Umbilical cord (tissue), 2 donors: ENCODE results near the gene RUNX3. TPM values are rescaled to one million over a fixed set of nuclear protein-coding genes. Genes with fewer than 3 reads are reported as not detected.
"Not testable (repeated sequence)": the region's sequence is repeated elsewhere in the genome, so short reads cannot be mapped to it uniquely, and the experiment has no call there.

Experiments used
- DNase-seq: peaks from one replicate; pipeline ENCODE4 v3.0.0-alpha.2; 2015; ENCODE audit warnings: low spot score
- total RNA-seq: library from RNA; depleted of rRNA; stranded (reverse); fragments of >200 nt; gene quantifications from one replicate; pipeline ENCODE4 v1.2.3, GENCODE V29; 2014; ENCODE audit warnings: low replicate concordance; ENCODE audit not compliant: insufficient read depth

Gene RUNX3
- total RNA-seq, 1 donor from 2014 or later: 0.72 TPM

- no peak for DNase-seq
Measured at GRCh38 chr1:24914226-24915069, 15.6 kb downstream of the RUNX3 start.

- no peak for DNase-seq
Measured at GRCh38 chr1:24913616-24914225, 16.4 kb downstream of the RUNX3 start.

GRCh38 chr1:24913274-24913604, 16.8 kb downstream of the RUNX3 start:
- no peak for DNase-seq

- DNase-seq: no peak
Measured at GRCh38 chr1:24912376-24913273, 17.5 kb downstream of the RUNX3 start.

- no peak for DNase-seq
Measured at GRCh38 chr1:24911651-24912155, 18.4 kb downstream of the RUNX3 start.

GRCh38 chr1:24910751-24911650, 19.1 kb downstream of the RUNX3 start:
- DNase-seq: no peak

GRCh38 chr1:24910210-24910609, 19.9 kb downstream of the RUNX3 start:
- DNase-seq: no peak

- peak; percentile 66 for DNase-seq
Measured at GRCh38 chr1:24909388-24909898, 20.6 kb downstream of the RUNX3 start.

GRCh38 chr1:24908591-24909259, 21.4 kb downstream of the RUNX3 start:
- DNase-seq: no peak

- DNase-seq: not testable (repeated sequence)
Measured at GRCh38 chr1:24907587-24908294, 22.3 kb downstream of the RUNX3 start.

- no peak for DNase-seq
Measured at GRCh38 chr1:24906760-24907490, 23.2 kb downstream of the RUNX3 start.

- no peak for DNase-seq
Measured at GRCh38 chr1:24905979-24906720, 23.9 kb downstream of the RUNX3 start.

GRCh38 chr1:24905355-24905978, 24.6 kb downstream of the RUNX3 start:
- no peak for DNase-seq

GRCh38 chr1:24904731-24905354, 25.2 kb downstream of the RUNX3 start:
- no peak for DNase-seq

GRCh38 chr1:24903955-24904730, 25.9 kb downstream of the RUNX3 start:
- DNase-seq: no peak

GRCh38 chr1:24903560-24903954, 26.5 kb downstream of the RUNX3 start:
- no peak for DNase-seq
